Measurements from ENCODE around the gene CXCR4. TPM values are rescaled to one million over a fixed set of nuclear protein-coding genes. Genes with fewer than 3 reads are reported as not detected.

The CXCR4 gene
- polyA plus RNA-seq, 1 of the 3 experiments (the other 2 are of a cell fraction) = 0.48 TPM

GRCh38 chr2:136111711-136112110, 6.2 kb downstream of the CXCR4 start:
- ChIA-PET CTCF (interaction anchor here (1.0 to 1.8 kb wide), 2 partner anchors 114 to 1727 kb away, joined by 3 to 5 read pairs; no protein-coding TSS in a partner anchor), POLR2A (no interaction called here)
- Histone ChIP-seq H3K9me3 (no peaks in the 10 kb centered on the region), H3K79me2 (ENCODE audit: insufficient read depth) (no peaks in the 10 kb centered on the region), H3K4me3 (ENCODE audit: low read depth in 2 of 2, low read length in 1 of 2) (no peak overlapping the region), H3K4me1 (ENCODE audit: control insufficient read depth in 1 of 2, insufficient read depth in 2 of 2, low read depth in 1 of 2, low read length in 1 of 2) (peaks cover 0 to 15% of the 10 kb centered on the region in 2 experiments; a peak in 2 of 4 replicates), H4K20me1 (ENCODE audit: insufficient read depth) (no peaks in the 10 kb centered on the region), H3K36me3 (replicated peaks in 1 of 2; ENCODE audit: control insufficient read depth in 1 of 2, insufficient read depth in 2 of 2, low read length in 1 of 2) (no peaks in the 10 kb centered on the region), H3F3A (replicated peaks; ENCODE audit: insufficient read depth) (no peaks in the 10 kb centered on the region), H3K27ac (ENCODE audit: low read depth in 2 of 2, low read length in 1 of 2) (no peak overlapping the region), H2AFZ (ENCODE audit: low read depth) (no peak overlapping the region), H3K9me2 (no peaks in the 10 kb centered on the region), H3K4me2 (no peak overlapping the region), H3K27me3 (ENCODE audit: insufficient read depth) (peaks cover 25% of the 10 kb centered on the region), H3K9ac (no peak overlapping the region)
- 36% methylated on average over 6 of the region's 6 CpGs for WGBS (ENCODE audit: low lambda C conversion rate)
- no peak for TF ChIP-seq IRF3 (IDR thresholded peaks at IDR 0.05; ENCODE audit: low read depth, low read length)
- TF ChIP-seq SMC3 (IDR thresholded peaks at IDR 0.05; ENCODE audit: low read depth, low read length) = no peak
- no peak for TF ChIP-seq YY1 (IDR thresholded peaks at IDR 0.05; ENCODE audit: low read depth)
- TF ChIP-seq EZH2phosphoT487 (IDR thresholded peaks at IDR 0.05; ENCODE audit: borderline replicate concordance, low read depth) = no peak
- TF ChIP-seq EP300 (IDR thresholded peaks at IDR 0.05; ENCODE audit: borderline replicate concordance in 1 of 2, low read depth in 1 of 2, low read length in 1 of 2) = no peak
- no peak for TF ChIP-seq NRF1 (IDR thresholded peaks at IDR 0.05; ENCODE audit: low read depth, low read length)
- DNase-seq = no peak

DNA sequence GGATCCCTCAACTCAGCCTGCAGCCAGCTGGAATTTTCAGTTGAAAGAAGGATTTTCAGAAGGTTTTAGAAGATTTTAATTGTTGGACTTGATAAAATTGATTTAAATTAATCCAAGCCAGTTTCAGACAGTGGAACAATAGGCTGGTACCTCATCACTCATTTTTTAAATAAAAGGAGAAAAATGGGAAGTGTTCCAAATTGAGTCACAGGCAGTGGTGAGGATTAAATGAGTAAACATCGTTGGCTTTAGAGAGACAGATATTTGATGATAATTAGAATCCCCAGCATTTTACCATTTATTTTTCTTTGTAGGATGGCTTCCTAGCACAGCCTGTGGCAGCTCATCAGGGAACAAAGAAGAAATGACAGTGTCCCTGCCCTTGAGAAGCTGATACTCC, 7.4 kb downstream of the CXCR4 start:
- no peak overlapping the region for H3K27ac ChIP-seq (ENCODE audit: low read depth in 2 of 2, low read length in 1 of 2)
- no peaks in the 10 kb centered on the region for H3K36me3 ChIP-seq (replicated peaks in 1 of 2; ENCODE audit: control insufficient read depth in 1 of 2, insufficient read depth in 2 of 2, low read length in 1 of 2)
- WGBS (ENCODE audit: low lambda C conversion rate) = 25% methylated on average over 1 of the region's 1 CpG
- no peaks in the 10 kb centered on the region for H4K20me1 ChIP-seq (ENCODE audit: insufficient read depth)
- H3K9me2 ChIP-seq = no peaks in the 10 kb centered on the region
- no peak overlapping the region for H2AFZ ChIP-seq (ENCODE audit: low read depth)
- DNase-seq = no peak
- H3K4me3 ChIP-seq (ENCODE audit: low read depth in 2 of 2, low read length in 1 of 2) = no peak overlapping the region
- H3K4me1 ChIP-seq (ENCODE audit: control insufficient read depth in 1 of 2, insufficient read depth in 2 of 2, low read depth in 1 of 2, low read length in 1 of 2) = peaks cover 0 to 12% of the 10 kb centered on the region in 2 experiments; a peak in 2 of 4 replicates
- POLR2A ChIA-PET = no interaction called here
- CTCF ChIA-PET = interaction anchor here (0.6 kb wide), 1 partner anchor 196 kb away, joined by 3 read pairs; no protein-coding TSS in a partner anchor
- H3K9ac ChIP-seq = no peak overlapping the region
- H3K27me3 ChIP-seq (ENCODE audit: insufficient read depth) = peaks cover 16% of the 10 kb centered on the region
- H3K79me2 ChIP-seq (ENCODE audit: insufficient read depth) = no peaks in the 10 kb centered on the region
- no peaks in the 10 kb centered on the region for H3K9me3 ChIP-seq
- TF ChIP-seq USF1 (IDR thresholded peaks at IDR 0.05; ENCODE audit: borderline replicate concordance, low read depth) (no peak), SIN3A (IDR thresholded peaks at IDR 0.05; ENCODE audit: borderline replicate concordance, low read depth, low read length) (no peak), SMC3 (IDR thresholded peaks at IDR 0.05; ENCODE audit: low read depth, low read length) (no peak)
- no peaks in the 10 kb centered on the region for H3F3A ChIP-seq (replicated peaks; ENCODE audit: insufficient read depth)
- H3K4me2 ChIP-seq = no peak overlapping the region

- Histone ChIP-seq H3K9ac (no peak overlapping the region), H3K4me1 (ENCODE audit: control insufficient read depth in 1 of 2, insufficient read depth in 2 of 2, low read depth in 1 of 2, low read length in 1 of 2) (peaks cover 0 to 9% of the 10 kb centered on the region in 2 experiments; a peak in 2 of 4 replicates), H3K27ac (ENCODE audit: low read depth in 2 of 2, low read length in 1 of 2) (no peak overlapping the region), H3K4me3 (ENCODE audit: low read depth in 2 of 2, low read length in 1 of 2) (no peak overlapping the region), H4K20me1 (ENCODE audit: insufficient read depth) (no peaks in the 10 kb centered on the region), H3K9me2 (no peaks in the 10 kb centered on the region), H3F3A (replicated peaks; ENCODE audit: insufficient read depth) (no peaks in the 10 kb centered on the region), H3K27me3 (ENCODE audit: insufficient read depth) (peaks cover 9% of the 10 kb centered on the region; the same call in 1 of the 2 replicates), H3K79me2 (ENCODE audit: insufficient read depth) (no peaks in the 10 kb centered on the region), H3K36me3 (replicated peaks in 1 of 2; ENCODE audit: control insufficient read depth in 1 of 2, insufficient read depth in 2 of 2, low read length in 1 of 2) (no peaks in the 10 kb centered on the region), H3K4me2 (no peak overlapping the region), H3K9me3 (no peaks in the 10 kb centered on the region), H2AFZ (ENCODE audit: low read depth) (no peak overlapping the region)
- DNase-seq = no peak
- ChIA-PET CTCF (interaction anchor here (1.0 to 1.1 kb wide), 2 partner anchors 49 to 194 kb away, joined by 3 read pairs; no protein-coding TSS in a partner anchor), POLR2A (interaction anchor here (1.1 kb wide), 1 partner anchor 8 kb away, joined by 4 read pairs; no protein-coding TSS in a partner anchor)
- WGBS (ENCODE audit: low lambda C conversion rate) = 37% methylated on average over 3 of the region's 3 CpGs
- TF ChIP-seq IRF3 (IDR thresholded peaks at IDR 0.05; ENCODE audit: low read depth, low read length) (no peak), GATA2 (CRISPR knock-in tag; IDR thresholded peaks at IDR 0.05) (no peak), REST (IDR thresholded peaks at IDR 0.05; ENCODE audit: low read depth, low read length) (no peak), USF1 (IDR thresholded peaks at IDR 0.05; ENCODE audit: borderline replicate concordance, low read depth) (no peak), TCF12 (IDR thresholded peaks at IDR 0.05) (no peak), SMC3 (IDR thresholded peaks at IDR 0.05; ENCODE audit: low read depth, low read length) (no peak), RAD21 (IDR thresholded peaks at IDR 0.05; ENCODE audit: low read length) (no peak)
Measured at GRCh38 chr2:136108463-136108862, 9.5 kb downstream of the CXCR4 start.

All from SK-N-SH (cell line).